HepG2 (cell line): Measurements from ENCODE around the gene LDLRAD3. TPM values are rescaled to one million over a fixed set of nuclear protein-coding genes. Genes with fewer than 3 reads are reported as not detected.

Source experiments
- ATAC-seq: fragments of 200-7000 bp; cut with Tn5 transposase; 3 replicates; pipeline ENCODE4 v1.9.1; 2020; ENCODE audit warnings: mild to moderate bottlenecking, moderate library complexity
- BruUV-seq: library from RNA; stranded (reverse); fragments of 400-500 nt; replicated peaks from 2 replicates; lab custom pipeline; 2021; lab: Mats Ljungman, UMichigan
- CTCF ChIA-PET: fragments of 300-600 bp; formaldehyde crosslinking; extraction: SDS; loops from one replicate; lab custom pipeline; 2021; ENCODE audit warnings: low total read pairs, inconsistent platforms, low intra/inter-chr PET ratio; lab: Yijun Ruan, JAX
- POLR2A ChIA-PET: fragments of 350-600 bp; sonication (Branson Sonifier 250); formaldehyde crosslinking; loops from one replicate; lab custom pipeline; 2020; ENCODE audit warnings: antibody characterized with exemption, inconsistent platforms; lab: Yijun Ruan, JAX
- DNase-seq: peaks from one replicate; pipeline ENCODE4 v3.0.0-alpha.2; 2015; ENCODE audit warnings: low spot score
- FAIRE-seq: peaks from 3 replicates; lab custom pipeline; 2011; peaks lifted over from hg19 to GRCh38; lab: Jason Lieb, UNC
- H2AFZ ChIP-seq: one replicate; pipeline ENCODE4 v1.6.1; 2011; ENCODE audit warnings: low read length, inconsistent platforms
- H3K27ac ChIP-seq: fragments of 300-600 bp; 3 replicates; pipeline ENCODE4 v1.8.0; 2011; ENCODE audit warnings: mixed run types, mild to moderate bottlenecking, mixed read lengths, low read length, inconsistent platforms; ENCODE audit not compliant: insufficient read depth; ENCODE audit errors: extremely low read length
- H3K27me3 ChIP-seq, 2 experiments: fragments of 200-600 bp in 1 of 2; 2 replicates in 1 of 2; 3 replicates in 1 of 2; pipeline versions ENCODE4 v1.6.0 to v1.8.0; 2011; ENCODE audit warnings: low read length in 2 of 2, mild to moderate bottlenecking in 2 of 2, moderate library complexity in 2 of 2, inconsistent platforms in 1 of 2; ENCODE audit not compliant: insufficient read depth in 2 of 2, control insufficient read depth in 1 of 2
- H3K36me3 ChIP-seq, 2 experiments: fragments of 200-600 bp in 1 of 2; replicated peaks in 1 of 2; 2 replicates in 1 of 2; 3 replicates in 1 of 2; pipeline versions ENCODE4 v1.5.1 to v1.8.0; 2011; ENCODE audit warnings: low read length in 2 of 2, inconsistent platforms in 1 of 2; ENCODE audit not compliant: insufficient read depth in 2 of 2, control insufficient read depth in 1 of 2
- H3K4me1 ChIP-seq: 2 replicates; pipeline ENCODE4 v1.5.1; 2012; ENCODE audit warnings: low read length, inconsistent platforms; ENCODE audit not compliant: insufficient read depth
- H3K4me2 ChIP-seq: 2 replicates; pipeline ENCODE4 v1.6.0; 2011; ENCODE audit warnings: low read depth, low read length, inconsistent platforms
- H3K4me3 ChIP-seq, 3 experiments: fragments of 200-600 bp in 1 of 3; sonication (generic), shearing (Covaris generic) in 1 of 3; replicated peaks in 1 of 3; 2 replicates each; pipeline ENCODE4 v1.5.1; 2011 to 2016; ENCODE audit warnings: low read length in 3 of 3, inconsistent platforms in 2 of 3, low read depth in 2 of 3, mild to moderate bottlenecking in 2 of 3, control low read depth in 1 of 3, mixed read lengths in 1 of 3; ENCODE audit not compliant: insufficient read depth in 1 of 3
- H3K79me2 ChIP-seq: one replicate; pipeline ENCODE4 v1.6.1; 2011; ENCODE audit warnings: low read length, inconsistent platforms; ENCODE audit not compliant: insufficient read depth
- H3K9ac ChIP-seq: 2 replicates; pipeline ENCODE4 v1.6.0; 2011; ENCODE audit warnings: mild to moderate bottlenecking, low read depth, low read length, inconsistent platforms; ENCODE audit not compliant: insufficient read depth
- H3K9me3 ChIP-seq: 2 replicates; pipeline ENCODE4 v1.5.1; 2012; ENCODE audit warnings: mild to moderate bottlenecking, low read length
- H4K20me1 ChIP-seq: 2 replicates; pipeline ENCODE4 v1.6.0; 2011; ENCODE audit warnings: inconsistent platforms, mild to moderate bottlenecking, low read length, moderate library complexity; ENCODE audit not compliant: insufficient read depth
- FOXP4 ChIP-seq: sonication (generic); formaldehyde crosslinking; IDR thresholded peaks from 2 replicates; pipeline ENCODE4 v1.4.0; 2020; ENCODE audit warnings: missing genetic modification reagents
- HDAC2 ChIP-seq: sonication (generic); formaldehyde crosslinking; IDR thresholded peaks from 2 replicates; pipeline ENCODE4 v1.4.0; 2020; ENCODE audit warnings: missing genetic modification reagents
- KDM1A ChIP-seq: IDR thresholded peaks from 2 replicates; pipeline ENCODE4 v1.6.1; 2016; ENCODE audit warnings: missing compliant biosample characterization
- MYPOP ChIP-seq: sonication (generic); formaldehyde crosslinking; IDR thresholded peaks from 2 replicates; pipeline ENCODE4 v1.8.1; 2023; ENCODE audit warnings: mild to moderate bottlenecking, moderate library complexity, missing genetic modification reagents
- NRL ChIP-seq: sonication (generic); formaldehyde crosslinking; IDR thresholded peaks from 2 replicates; pipeline ENCODE4 v1.5.0; 2020; ENCODE audit warnings: missing genetic modification reagents, mild to moderate bottlenecking, moderate library complexity, borderline replicate concordance
- SAFB2 ChIP-seq: sonication (generic); formaldehyde crosslinking; IDR thresholded peaks from 2 replicates; pipeline ENCODE4 v1.5.1; 2020; ENCODE audit warnings: missing genetic modification reagents, low read depth, mild to moderate bottlenecking, borderline replicate concordance
- TOPORS ChIP-seq: sonication (generic); formaldehyde crosslinking; IDR thresholded peaks from 2 replicates; pipeline ENCODE4 v1.8.0; 2023; ENCODE audit warnings: mild to moderate bottlenecking, missing genetic modification reagents
- ZFP36L2 ChIP-seq: sonication (generic); formaldehyde crosslinking; IDR thresholded peaks from 2 replicates; pipeline ENCODE4 v1.4.0; 2020; ENCODE audit warnings: missing genetic modification reagents
- ZNF234 ChIP-seq: sonication (generic); formaldehyde crosslinking; conservative IDR thresholded peaks from 2 replicates; pipeline ENCODE4 v1.5.1; 2020; ENCODE audit warnings: mild to moderate bottlenecking, missing genetic modification reagents
- ZNF235 ChIP-seq: sonication (generic); formaldehyde crosslinking; IDR thresholded peaks from 2 replicates; pipeline ENCODE4 v1.8.1; 2023; ENCODE audit warnings: mild to moderate bottlenecking, missing genetic modification reagents, borderline replicate concordance
- ZNF282 ChIP-seq: fragments of 450-650 bp; IDR thresholded peaks from 2 replicates; pipeline ENCODE4 v1.6.1; 2018; ENCODE audit not compliant: partially characterized antibody
- ZNF574 ChIP-seq: sonication (generic); formaldehyde crosslinking; IDR thresholded peaks from 2 replicates; pipeline ENCODE4 v1.4.0; 2020; ENCODE audit warnings: missing genetic modification reagents
- ZNF709 ChIP-seq: sonication (generic); formaldehyde crosslinking; IDR thresholded peaks from 2 replicates; pipeline ENCODE4 v1.5.0; 2020; ENCODE audit warnings: mild to moderate bottlenecking, missing genetic modification reagents
- WGBS: methylation state at CpG from one replicate; pipeline ENCODE4 v1.1.6; 2017; ENCODE audit warnings: low lambda C conversion rate; 5-methylcytosine and 5-hydroxymethylcytosine counted together
- in situ Hi-C: cut with HindIII; loops from 2 replicates; pipeline ENCODE4 v1.10.0; 2017; ENCODE audit warnings: low pct_unique_long_range_greater_than_20kb; ENCODE audit not compliant: extremely low pct_ligation_motif_present
- intact Hi-C: fragments of 100-400 bp; cut with micrococcal nuclease; formaldehyde crosslinking; loops from one replicate; pipeline ENCODE4 v1.10.0; 2022; ENCODE audit not compliant: unreplicated experiment
- polyA plus RNA-seq, 8 experiments: library from polyadenylated mRNA; depleted of rRNA in 3 of 8; stranded (reverse) in 7 of 8; unstranded in 1 of 8; fragments of >200 nt; fragmentation: Illumina TruSeq in 4 of 8; extraction: Trizol in 4 of 8; gene quantifications; 2 replicates each; pipeline versions ENCODE4 v1.2.1 to v1.2.3, GENCODE V29; 2011 to 2016; ENCODE audit warnings: low read depth in 4 of 8, missing spikeins in 1 of 8, mixed read lengths in 1 of 8; ENCODE audit not compliant: insufficient read depth in 1 of 8
- total RNA-seq, 5 experiments: library from RNA; depleted of rRNA; stranded (reverse); fragments of >200 nt; fragmentation: Illumina TruSeq; extraction: Trizol; gene quantifications; 2 replicates each; pipeline ENCODE4 v1.2.3, GENCODE V29; 2016; ENCODE audit warnings: low read depth in 1 of 5
- TF ChIP-seq, protein P1 (sequence below): fragments of 450-650 bp; IDR thresholded peaks from 2 replicates; pipeline ENCODE4 v1.6.1; 2016

LDLRAD3 gene
- total and polyA plus RNA-seq, 2 of the 13 experiments (the other 11 are each of a cell fraction or from before 2014, with no cell fraction given), result 0.50 to 0.60 TPM

DNA sequence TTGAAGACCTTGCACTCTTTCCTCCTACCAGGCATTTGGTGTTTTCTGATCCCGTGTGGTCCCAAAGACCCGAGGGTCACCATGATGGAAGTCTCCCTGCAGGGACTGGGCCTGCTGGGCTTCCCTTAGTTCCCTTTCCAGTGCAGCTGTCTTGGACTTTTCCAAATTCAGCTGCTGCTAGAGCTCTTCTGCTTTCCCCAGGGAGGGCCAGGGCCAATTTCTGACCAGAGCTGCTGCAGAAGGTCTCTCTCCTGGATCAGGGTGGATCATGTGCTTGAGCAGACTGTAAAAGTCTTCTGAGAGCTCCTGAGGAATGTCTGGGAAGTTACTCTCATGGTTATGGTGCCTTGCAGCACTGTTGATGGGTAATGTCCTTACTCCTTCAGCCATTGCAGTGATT, 23.2 kb downstream of the LDLRAD3 start (continued):
- TF ChIP-seq FOXP4 (CRISPR knock-in tag) (no peak), ZNF234 (no peak)

- POLR2A ChIA-PET, result no interaction called here
- H3K27me3 ChIP-seq, result no peaks in the 10 kb centered on the region; a peak in 1 of 5 replicates
- DNase-seq, result no peak
- WGBS, result 23% methylated on average over 9 of the region's 10 CpGs
- in situ Hi-C loops, result no loop called here
- no peaks in the 10 kb centered on the region for H3K36me3 ChIP-seq
- CTCF ChIA-PET, result no interaction called here
- peaks cover 4% of the 10 kb centered on the region; the same call in 1 of the 2 replicates for H3K9me3 ChIP-seq
- no peak overlapping the region for H3K9ac ChIP-seq
- BruUV-seq, result no TSS peak
- FAIRE-seq, result no peak
- H3K4me2 ChIP-seq, result no peak overlapping the region
- H3K79me2 ChIP-seq, result no peaks in the 10 kb centered on the region
- no peak overlapping the region for H3K27ac ChIP-seq
- intact Hi-C loops, result no loop called here
- ATAC-seq, result no peak
- H3K4me3 ChIP-seq, result no peak overlapping the region
- no peak overlapping the region for H2AFZ ChIP-seq
- H4K20me1 ChIP-seq, result no peaks in the 10 kb centered on the region
- no peaks in the 10 kb centered on the region for H3K4me1 ChIP-seq
- TF ChIP-seq ZNF282 (no peak), ZNF235 (CRISPR knock-in tag) (no peak), MYPOP (CRISPR knock-in tag) (no peak), KDM1A (CRISPR knock-in tag) (no peak), ZNF574 (CRISPR knock-in tag) (no peak), TOPORS (CRISPR knock-in tag) (no peak), NRL (no peak), ZNF709 (CRISPR knock-in tag) (no peak), ZFP36L2 (no peak), SAFB2 (CRISPR knock-in tag) (no peak), HDAC2 (CRISPR knock-in tag) (no peak)
- TF ChIP-seq, protein P1, sequence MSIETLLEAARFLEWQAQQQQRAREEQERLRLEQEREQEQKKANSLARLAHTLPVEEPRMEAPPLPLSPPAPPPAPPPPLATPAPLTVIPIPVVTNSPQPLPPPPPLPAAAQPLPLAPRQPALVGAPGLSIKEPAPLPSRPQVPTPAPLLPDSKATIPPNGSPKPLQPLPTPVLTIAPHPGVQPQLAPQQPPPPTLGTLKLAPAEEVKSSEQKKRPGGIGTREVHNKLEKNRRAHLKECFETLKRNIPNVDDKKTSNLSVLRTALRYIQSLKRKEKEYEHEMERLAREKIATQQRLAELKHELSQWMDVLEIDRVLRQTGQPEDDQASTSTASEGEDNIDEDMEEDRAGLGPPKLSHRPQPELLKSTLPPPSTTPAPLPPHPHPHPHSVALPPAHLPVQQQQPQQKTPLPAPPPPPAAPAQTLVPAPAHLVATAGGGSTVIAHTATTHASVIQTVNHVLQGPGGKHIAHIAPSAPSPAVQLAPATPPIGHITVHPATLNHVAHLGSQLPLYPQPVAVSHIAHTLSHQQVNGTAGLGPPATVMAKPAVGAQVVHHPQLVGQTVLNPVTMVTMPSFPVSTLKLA, result no peak
These were observed 24.7 kb downstream of the LDLRAD3 start for GRCh38 chr11:35968386-35969088.
